Measurements from ENCODE around the gene SYNDIG1L.
"Not testable (repeated sequence)": the region's sequence is repeated elsewhere in the genome, so short reads cannot be mapped to it uniquely, and the experiment has no call there.

Gene SYNDIG1L

GRCh38 chr14:74392616-74393570 lies 33.1 kb downstream of the SYNDIG1L start:
- Histone ChIP-seq H3K4me2 (ENCODE audit: low read depth, low read length, poor library complexity, severe bottlenecking) (no peak overlapping the region), H3K4me3 (ENCODE audit: low read length, poor library complexity, severe bottlenecking) (no peak overlapping the region), H3K79me2 (ENCODE audit: insufficient read depth, low read length) (no peaks in the 10 kb centered on the region), H3K27me3 (ENCODE audit: insufficient read depth, low read length, poor library complexity, severe bottlenecking) (no peaks in the 10 kb centered on the region), H3K9me3 (ENCODE audit: insufficient read depth, low read depth, low read length) (no peaks in the 10 kb centered on the region), H3K9ac (ENCODE audit: low read depth, low read length, poor library complexity, severe bottlenecking) (no peak overlapping the region), H2AFZ (ENCODE audit: low read length) (no peak overlapping the region), H4K20me1 (ENCODE audit: insufficient read depth, low read length, poor library complexity, severe bottlenecking) (no peaks in the 10 kb centered on the region), H3K36me3 (ENCODE audit: insufficient read depth, low read length) (no peaks in the 10 kb centered on the region), H3K4me1 (ENCODE audit: insufficient read depth, low read length, poor library complexity, severe bottlenecking) (no peaks in the 10 kb centered on the region), H3F3A (ENCODE audit: low read depth) (no peaks in the 10 kb centered on the region), H3K9me2 (replicated peaks; ENCODE audit: low read depth, low read length) (no peaks in the 10 kb centered on the region)
- no peak for TF ChIP-seq EZH2phosphoT487 (IDR thresholded peaks at IDR 0.05; ENCODE audit: borderline replicate concordance)
- no peak for TF ChIP-seq CTCF (conservative IDR thresholded peaks at IDR 0.05; ENCODE audit: low read length)

- Histone ChIP-seq H3K9me2 (replicated peaks; ENCODE audit: low read depth, low read length) (no peaks in the 10 kb centered on the region), H3K4me1 (ENCODE audit: insufficient read depth, low read length, poor library complexity, severe bottlenecking) (no peaks in the 10 kb centered on the region), H3K79me2 (ENCODE audit: insufficient read depth, low read length) (no peaks in the 10 kb centered on the region), H3K4me2 (ENCODE audit: low read depth, low read length, poor library complexity, severe bottlenecking) (no peak overlapping the region), H4K20me1 (ENCODE audit: insufficient read depth, low read length, poor library complexity, severe bottlenecking) (no peaks in the 10 kb centered on the region), H3F3A (ENCODE audit: low read depth) (no peaks in the 10 kb centered on the region), H3K9ac (ENCODE audit: low read depth, low read length, poor library complexity, severe bottlenecking) (no peak overlapping the region), H3K27me3 (ENCODE audit: insufficient read depth, low read length, poor library complexity, severe bottlenecking) (no peaks in the 10 kb centered on the region), H3K9me3 (ENCODE audit: insufficient read depth, low read depth, low read length) (no peaks in the 10 kb centered on the region), H3K4me3 (ENCODE audit: low read length, poor library complexity, severe bottlenecking) (no peak overlapping the region), H3K36me3 (ENCODE audit: insufficient read depth, low read length) (no peaks in the 10 kb centered on the region), H2AFZ (ENCODE audit: low read length) (no peak overlapping the region)
- TF ChIP-seq EZH2phosphoT487 (IDR thresholded peaks at IDR 0.05; ENCODE audit: borderline replicate concordance) (no peak), CTCF (conservative IDR thresholded peaks at IDR 0.05; ENCODE audit: low read length) (no peak)
Observed at GRCh38 chr14:74391479-74391878, 34.5 kb downstream of the SYNDIG1L start.

GRCh38 chr14:74390505-74390904 lies 35.5 kb downstream of the SYNDIG1L start:
- H4K20me1 ChIP-seq (ENCODE audit: insufficient read depth, low read length, poor library complexity, severe bottlenecking); H3K79me2 ChIP-seq (ENCODE audit: insufficient read depth, low read length); H3K4me2 ChIP-seq (ENCODE audit: low read depth, low read length, poor library complexity, severe bottlenecking); H3K9me2 ChIP-seq (replicated peaks; ENCODE audit: low read depth, low read length); H2AFZ ChIP-seq (ENCODE audit: low read length); H3K4me3 ChIP-seq (ENCODE audit: low read length, poor library complexity, severe bottlenecking); H3K27me3 ChIP-seq (ENCODE audit: insufficient read depth, low read length, poor library complexity, severe bottlenecking); H3K4me1 ChIP-seq (ENCODE audit: insufficient read depth, low read length, poor library complexity, severe bottlenecking); H3K9me3 ChIP-seq (ENCODE audit: insufficient read depth, low read depth, low read length); H3F3A ChIP-seq (ENCODE audit: low read depth); H3K9ac ChIP-seq (ENCODE audit: low read depth, low read length, poor library complexity, severe bottlenecking); H3K36me3 ChIP-seq (ENCODE audit: insufficient read depth, low read length): not testable (repeated sequence)

- Histone ChIP-seq H3K79me2 (ENCODE audit: insufficient read depth, low read length) (no peaks in the 10 kb centered on the region), H3K27me3 (ENCODE audit: insufficient read depth, low read length, poor library complexity, severe bottlenecking) (no peaks in the 10 kb centered on the region), H3K4me1 (ENCODE audit: insufficient read depth, low read length, poor library complexity, severe bottlenecking) (no peaks in the 10 kb centered on the region), H3K9me3 (ENCODE audit: insufficient read depth, low read depth, low read length) (no peaks in the 10 kb centered on the region), H4K20me1 (ENCODE audit: insufficient read depth, low read length, poor library complexity, severe bottlenecking) (no peaks in the 10 kb centered on the region), H3K9ac (ENCODE audit: low read depth, low read length, poor library complexity, severe bottlenecking) (no peak overlapping the region), H3K4me3 (ENCODE audit: low read length, poor library complexity, severe bottlenecking) (no peak overlapping the region), H3K9me2 (replicated peaks; ENCODE audit: low read depth, low read length) (no peaks in the 10 kb centered on the region), H2AFZ (ENCODE audit: low read length) (no peak overlapping the region), H3F3A (ENCODE audit: low read depth) (no peaks in the 10 kb centered on the region), H3K4me2 (ENCODE audit: low read depth, low read length, poor library complexity, severe bottlenecking) (no peak overlapping the region), H3K36me3 (ENCODE audit: insufficient read depth, low read length) (no peaks in the 10 kb centered on the region)
- TF ChIP-seq CTCF (conservative IDR thresholded peaks at IDR 0.05; ENCODE audit: low read length) (no peak), EZH2phosphoT487 (IDR thresholded peaks at IDR 0.05; ENCODE audit: borderline replicate concordance) (no peak)
Observed at GRCh38 chr14:74389980-74390379, 36.0 kb downstream of the SYNDIG1L start.

All from Loucy (cell line).